Breast epithelium (tissue), 3 donors: ENCODE data around the gene HLA-DRA.

ENCODE experiments used
- CTCF ChIP-seq, 3 donors: fragments of 450-650 bp; IDR thresholded peaks; one replicate each; pipeline ENCODE4 v1.5.1; 2016 to 2017; ENCODE audit warnings: antibody characterized with exemption in 3 of 3, mild to moderate bottlenecking in 3 of 3, moderate library complexity in 3 of 3
- POLR2A ChIP-seq: fragments of 450-650 bp; IDR thresholded peaks from one replicate; pipeline ENCODE4 v1.6.1; 2016; ENCODE audit warnings: antibody characterized with exemption, mild to moderate bottlenecking, moderate library complexity
- POLR2AphosphoS5 ChIP-seq, 3 donors: sonication (generic); formaldehyde crosslinking; IDR thresholded peaks; one replicate each; pipeline ENCODE4 v1.6.1; 2017; ENCODE audit warnings: antibody characterized with exemption in 3 of 3

- TF ChIP-seq CTCF (IDR thresholded peaks at IDR 0.05) (no peak), POLR2AphosphoS5 (IDR thresholded peaks at IDR 0.05) (no peak), POLR2A (no peak)
Measured at GRCh38 chr6:32472781-32473375, 33.2 kb downstream of the HLA-DRA start.
